GM21390 (cell line): ENCODE data around the gene CCDC117.
"Not testable (repeated sequence)": the region's sequence is repeated elsewhere in the genome, so short reads cannot be mapped to it uniquely, and the experiment has no call there.

Experiments
- ATAC-seq: cut with Tn5 transposase; IDR thresholded peaks from one replicate; pipeline ENCODE4 v1.9.1; 2021; ENCODE audit not compliant: unreplicated experiment

Gene CCDC117

DNA sequence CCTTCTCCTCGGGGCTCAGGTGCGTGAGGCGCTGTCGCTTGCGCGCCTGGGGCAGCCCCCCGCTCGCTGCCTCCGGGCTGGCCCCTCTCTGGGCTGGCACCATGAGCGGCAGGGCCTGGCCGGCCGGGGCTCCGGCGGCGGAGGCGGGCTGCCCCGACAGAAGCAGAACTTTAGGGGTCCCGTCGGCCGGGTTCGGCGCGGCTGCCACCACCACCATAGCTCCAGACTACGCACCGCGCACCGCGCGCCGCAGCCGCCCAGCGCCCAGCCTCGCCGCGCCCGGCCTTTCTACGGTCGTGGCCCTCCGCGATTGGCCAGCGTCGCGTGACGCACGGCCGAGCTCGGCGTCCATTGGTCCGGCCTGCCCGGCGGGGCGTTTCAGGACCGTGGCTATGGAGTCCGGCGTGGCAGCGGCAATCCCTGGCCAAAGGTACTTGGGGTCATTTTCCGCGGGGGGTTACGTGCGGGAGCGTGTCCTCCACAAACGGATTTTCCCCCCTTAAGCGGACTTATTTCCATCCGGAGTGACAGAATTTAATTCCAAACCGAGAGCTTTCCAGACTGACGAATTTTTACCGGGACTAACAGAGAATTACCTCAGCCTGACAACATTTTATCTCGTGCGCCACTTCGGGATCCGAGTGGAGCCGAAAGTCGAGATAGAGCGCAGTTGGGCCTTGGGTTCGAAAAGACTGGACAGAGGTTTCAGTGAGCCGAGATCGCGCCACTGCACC lies 28.0 kb downstream of the CCDC117 start, which contains the start of gene XBP1:
XBP1 (minus strand) TSS at position 262 of the 734 bp plus-strand sequence.
- ATAC-seq = peak; percentile 74

DNA sequence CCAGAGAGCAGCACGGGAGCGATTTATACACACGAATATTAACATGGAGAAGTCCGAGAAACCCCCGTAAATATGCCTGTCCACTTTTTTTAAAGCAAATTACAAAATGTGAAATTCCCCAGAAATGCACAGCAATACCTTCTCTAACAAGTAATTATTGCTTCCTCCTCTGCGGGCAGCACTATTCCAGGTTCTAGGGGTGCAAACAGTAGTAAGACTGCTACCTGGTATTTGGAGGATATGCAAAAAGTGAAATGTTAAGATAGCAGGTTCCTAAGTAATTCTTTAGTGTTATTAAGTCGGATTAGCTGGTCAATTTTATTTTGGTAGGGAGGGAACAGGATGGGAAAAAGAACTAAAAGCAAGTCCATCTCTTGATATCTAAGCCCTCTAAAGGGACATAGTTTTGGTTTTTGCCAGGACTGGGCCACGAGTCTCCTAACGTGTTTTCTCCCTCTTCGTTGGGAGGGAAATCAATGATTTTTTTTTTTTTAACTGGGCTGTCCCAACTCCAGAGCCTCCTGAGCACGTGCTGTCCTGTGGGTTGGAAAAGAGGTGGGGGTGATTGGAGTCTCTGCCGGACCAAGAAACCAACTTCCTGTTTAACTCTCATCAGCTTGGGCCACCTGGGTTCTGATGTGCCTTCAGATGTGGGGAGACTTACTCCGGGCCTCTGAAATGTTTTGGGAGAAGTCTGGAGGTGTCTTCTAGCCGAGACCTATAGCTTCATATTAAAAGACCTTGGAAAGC lies 29.5 kb downstream of the CCDC117 start:
- ATAC-seq = no peak

DNA sequence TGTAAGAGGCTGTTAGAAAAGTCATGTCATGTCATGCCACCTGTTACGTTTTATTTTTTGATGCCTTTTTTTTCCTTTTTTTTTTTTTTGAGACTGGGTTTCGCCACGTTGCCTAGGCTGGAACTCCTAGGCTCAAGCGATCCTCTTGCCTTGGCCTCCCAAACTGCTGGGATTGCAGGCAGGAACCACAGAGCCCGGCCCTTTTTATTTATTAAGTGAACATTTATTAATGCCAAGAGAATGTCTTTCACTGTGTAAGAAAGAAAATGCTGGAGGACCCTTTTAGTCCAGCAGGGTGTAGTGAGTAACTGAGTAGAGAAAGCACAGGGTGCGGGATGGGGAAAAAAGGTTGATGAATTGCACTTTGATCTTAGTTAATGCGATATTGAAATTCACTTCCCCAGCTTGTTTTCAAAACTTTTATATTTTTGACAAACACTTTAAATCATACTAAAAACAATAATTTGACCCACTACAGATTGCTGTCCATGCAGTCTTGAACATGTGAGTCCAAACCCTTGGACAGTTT lies 30.2 kb downstream of the CCDC117 start:
- ATAC-seq = no peak

DNA sequence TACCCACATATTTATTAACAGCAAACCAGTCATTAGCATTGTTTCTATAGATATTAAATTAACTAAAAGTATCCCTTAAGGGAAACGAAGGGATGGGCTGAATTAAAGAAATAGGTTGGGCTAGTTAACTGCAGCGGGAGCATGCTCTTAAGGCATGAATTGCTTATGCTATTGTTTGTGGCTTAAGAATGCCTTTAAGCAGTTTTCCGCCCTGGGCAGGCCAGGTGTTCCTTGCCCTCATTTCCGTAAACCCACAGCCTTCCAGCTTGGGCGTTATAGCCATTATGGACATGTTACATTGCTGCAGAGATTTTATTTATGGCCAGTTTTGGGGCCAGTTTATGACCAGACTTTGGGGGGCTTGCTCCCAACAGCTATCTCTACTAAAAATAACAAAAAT lies 32.9 kb downstream of the CCDC117 start:
- not testable (repeated sequence) for ATAC-seq

DNA sequence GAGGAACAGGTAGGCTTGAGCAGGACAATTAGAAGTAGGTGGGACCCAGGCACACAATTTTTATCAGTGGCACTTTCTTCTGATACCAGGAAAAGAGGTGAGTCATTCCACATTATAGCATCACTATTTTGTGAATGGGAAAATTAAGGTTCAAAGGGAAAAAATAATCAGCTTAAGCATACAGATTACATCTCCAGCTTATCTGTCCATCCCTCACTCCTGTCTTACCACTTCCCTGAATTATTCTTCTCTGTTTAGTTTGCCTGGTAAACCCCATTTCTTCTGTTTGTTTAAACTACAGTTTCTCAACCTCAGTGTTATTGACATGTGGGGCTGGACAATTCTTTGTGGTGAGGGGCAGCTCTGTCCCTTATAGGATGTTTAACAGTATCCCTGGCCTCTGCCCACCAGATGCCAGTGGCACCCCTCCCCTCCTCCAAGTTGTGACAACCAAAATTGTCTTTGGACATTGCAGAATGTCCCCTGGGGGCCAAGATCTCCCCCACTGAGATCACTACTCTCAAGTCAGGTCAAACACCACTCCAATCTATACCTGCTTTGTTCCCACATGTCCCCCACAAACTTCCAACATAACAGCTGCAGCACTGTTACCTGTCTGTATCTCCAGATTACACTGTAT lies 36.3 kb downstream of the CCDC117 start:
- no peak for ATAC-seq

DNA sequence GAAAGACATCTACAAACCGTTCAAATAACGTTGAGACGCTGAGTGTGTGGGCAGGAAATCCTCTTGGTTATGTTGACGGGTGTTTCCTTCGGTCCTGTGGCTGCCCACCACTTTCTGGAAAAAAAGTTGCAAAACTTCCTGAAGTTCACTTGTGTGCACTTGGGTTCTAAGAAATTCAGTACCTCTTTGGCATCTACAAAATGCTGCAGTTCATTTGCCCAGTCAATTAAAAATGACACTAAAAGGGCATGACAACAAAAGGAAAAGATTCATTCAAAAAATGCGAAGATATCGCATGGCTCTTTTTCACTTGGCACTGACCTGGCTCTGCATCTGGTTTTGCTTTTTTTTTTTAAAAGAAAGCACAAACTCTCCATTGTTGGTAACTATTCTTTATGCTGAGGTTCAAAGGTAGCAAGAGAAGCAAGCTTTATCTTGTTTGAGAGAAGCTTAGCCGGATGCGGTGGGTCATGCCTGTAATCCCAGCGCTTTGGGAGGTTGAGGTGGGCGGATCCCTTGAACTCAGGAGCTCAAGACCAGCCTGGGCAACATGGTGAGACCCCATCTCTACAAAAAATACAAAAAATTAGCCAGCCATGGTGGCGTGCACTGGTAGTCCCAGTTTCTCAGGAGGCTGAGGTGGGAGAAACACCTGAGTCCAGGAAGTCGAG lies 38.5 kb downstream of the CCDC117 start:
- ATAC-seq = no peak

DNA sequence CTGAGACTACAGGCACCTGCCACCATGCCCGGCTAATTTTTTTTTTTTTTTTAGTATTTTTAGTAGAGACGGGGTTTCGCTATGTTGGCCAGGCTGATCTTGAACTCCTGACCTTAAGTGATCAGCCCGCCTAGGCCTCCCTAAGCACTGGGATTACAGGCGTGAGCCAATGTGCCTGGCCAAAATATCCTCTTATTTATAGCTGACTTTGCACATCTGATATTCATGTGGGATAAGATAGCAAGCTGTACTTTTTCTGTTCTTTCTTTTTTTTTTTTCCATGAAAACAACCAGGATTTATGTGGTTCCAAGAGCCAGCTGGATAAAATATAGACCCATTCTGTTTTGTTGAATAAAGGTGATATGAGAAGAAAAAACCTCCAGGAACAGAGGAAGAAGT lies 40.0 kb downstream of the CCDC117 start:
- ATAC-seq = no peak

DNA sequence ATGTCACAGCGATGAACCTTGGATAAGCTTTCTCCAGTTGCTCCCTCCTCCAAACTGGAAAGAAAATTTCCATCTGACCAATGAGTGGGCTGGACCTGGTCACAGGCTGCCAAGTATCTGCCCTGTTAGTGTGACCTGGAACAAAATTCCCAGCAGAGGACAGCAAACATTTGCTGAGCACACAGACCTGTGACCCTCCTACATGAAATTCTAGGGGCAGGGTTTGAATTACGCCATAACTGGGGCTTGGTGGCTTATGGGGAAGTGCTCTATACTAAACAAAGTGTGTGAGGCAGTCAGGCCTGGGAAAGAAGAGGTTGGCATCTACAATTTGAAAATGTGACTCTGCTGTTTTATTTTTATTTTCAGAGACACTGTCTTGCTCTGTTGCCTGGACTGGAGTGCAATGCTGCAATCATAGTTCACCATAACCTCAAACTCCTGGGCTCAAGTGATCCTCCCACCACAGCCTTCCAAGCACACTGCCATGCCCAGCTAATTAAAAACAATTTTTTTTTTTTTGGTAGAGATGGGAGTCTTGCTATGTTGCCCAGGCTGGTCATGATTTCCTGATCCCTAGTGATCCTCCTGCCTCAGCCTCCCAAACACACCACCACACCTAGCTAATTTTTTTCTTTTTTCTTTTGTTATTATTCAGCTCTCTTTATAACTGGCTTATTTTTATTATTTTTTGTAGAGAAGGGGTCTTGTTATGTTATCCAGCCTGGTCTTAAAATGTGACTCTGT lies 41.5 kb downstream of the CCDC117 start:
- ATAC-seq = no peak

DNA sequence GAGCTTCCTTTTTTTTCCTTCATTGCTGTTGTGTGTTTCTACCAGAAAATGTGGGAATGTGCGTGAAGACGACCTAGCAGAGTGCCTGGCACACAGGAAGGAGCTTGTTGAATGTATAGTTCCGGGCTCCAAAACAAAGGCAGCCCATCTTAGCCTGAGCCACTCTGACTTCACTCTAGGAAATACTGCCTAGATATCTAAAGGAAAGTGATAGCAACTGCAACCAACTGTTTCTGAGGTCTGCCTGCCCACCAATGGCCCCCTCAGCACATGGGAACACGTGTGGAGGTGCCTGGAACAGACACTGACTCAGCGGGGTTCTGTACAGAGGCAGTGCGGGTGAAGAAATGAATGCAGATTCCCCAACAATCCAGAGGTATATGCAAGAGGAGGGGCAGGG lies 42.6 kb downstream of the CCDC117 start:
- no peak for ATAC-seq

DNA sequence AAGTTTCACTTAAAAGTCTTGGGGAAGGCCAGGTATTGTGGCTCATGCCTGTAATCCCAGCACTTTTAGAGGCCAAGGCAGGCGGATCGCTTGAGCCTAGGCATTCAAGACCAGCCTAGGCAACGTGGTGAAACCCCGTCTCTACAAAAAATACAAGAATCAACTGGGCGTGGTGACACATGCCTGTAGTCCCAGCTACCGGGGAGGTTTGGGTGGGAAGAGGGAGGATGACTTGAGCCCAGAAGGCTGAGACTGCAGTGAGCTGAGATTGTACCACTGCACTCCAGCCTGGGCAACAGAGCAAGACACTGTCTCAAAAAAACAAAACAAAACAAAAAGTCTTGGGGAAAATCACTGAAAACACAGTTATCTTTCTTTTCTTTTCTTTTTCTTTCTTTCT lies 43.2 kb downstream of the CCDC117 start:
- no peak for ATAC-seq

DNA sequence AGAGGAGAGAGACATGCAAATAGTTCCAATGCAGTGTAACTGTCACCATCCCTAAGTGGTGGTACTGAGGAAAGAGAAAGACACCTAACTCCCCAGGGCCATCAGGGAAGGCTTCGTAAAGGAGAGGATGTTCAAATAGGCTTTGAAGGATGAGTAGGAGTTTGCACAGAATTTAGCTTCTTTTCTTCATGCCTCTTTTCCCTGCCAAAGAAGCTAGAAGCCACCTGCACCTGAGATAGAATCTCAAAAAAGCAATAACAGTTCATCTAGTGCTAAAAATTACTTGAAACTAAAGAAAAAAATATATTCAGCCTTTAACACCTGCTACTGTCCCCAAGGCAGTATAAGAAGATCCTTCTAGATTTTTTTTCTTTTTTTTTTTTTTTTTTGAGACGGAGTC lies 44.6 kb downstream of the CCDC117 start:
- ATAC-seq = no peak

DNA sequence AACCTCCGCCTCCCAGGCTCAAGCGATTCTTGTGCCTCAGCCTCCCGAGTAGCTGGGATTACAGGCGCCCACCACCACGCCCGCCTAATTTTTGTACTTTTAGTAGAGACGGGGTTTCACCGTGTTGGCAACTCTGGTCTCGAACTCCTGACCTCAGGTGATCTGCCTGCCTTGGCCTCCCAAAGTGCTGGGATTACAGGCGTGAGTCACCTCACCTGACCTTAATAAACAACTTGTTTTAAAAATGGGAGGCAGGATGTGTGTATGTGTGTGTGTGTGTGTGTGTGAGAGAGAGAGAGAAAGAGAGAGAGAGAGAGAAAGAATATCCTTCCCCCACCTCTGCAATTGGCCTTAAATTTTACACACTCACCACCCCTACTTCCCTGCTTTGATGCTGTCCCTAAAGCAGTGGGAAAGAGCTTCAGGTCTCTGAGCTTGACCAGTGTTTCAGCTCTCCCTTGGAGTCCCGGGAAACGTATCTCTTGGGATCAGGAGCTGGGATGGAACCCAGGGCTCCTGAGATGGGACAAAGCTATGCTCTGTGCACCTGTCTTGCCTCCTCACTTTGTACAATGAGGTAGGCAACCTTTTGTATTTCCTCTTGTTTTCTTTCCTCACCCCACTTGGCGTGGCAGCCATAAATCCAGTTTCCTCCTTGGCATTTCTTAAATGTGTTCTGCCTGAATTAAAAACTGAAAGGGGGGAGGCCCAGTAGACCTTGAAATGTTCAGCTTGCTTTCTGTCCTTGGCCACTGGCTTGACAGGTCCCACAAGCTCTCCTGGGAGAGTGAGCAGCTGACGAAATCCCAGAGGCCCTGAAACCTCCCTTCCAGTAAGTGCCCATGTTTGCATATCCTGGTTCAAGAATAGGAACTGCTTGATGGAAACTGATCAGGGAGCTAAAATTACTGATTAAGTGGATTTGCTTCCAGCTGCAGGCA lies 45.7 kb downstream of the CCDC117 start:
- ATAC-seq = no peak

DNA sequence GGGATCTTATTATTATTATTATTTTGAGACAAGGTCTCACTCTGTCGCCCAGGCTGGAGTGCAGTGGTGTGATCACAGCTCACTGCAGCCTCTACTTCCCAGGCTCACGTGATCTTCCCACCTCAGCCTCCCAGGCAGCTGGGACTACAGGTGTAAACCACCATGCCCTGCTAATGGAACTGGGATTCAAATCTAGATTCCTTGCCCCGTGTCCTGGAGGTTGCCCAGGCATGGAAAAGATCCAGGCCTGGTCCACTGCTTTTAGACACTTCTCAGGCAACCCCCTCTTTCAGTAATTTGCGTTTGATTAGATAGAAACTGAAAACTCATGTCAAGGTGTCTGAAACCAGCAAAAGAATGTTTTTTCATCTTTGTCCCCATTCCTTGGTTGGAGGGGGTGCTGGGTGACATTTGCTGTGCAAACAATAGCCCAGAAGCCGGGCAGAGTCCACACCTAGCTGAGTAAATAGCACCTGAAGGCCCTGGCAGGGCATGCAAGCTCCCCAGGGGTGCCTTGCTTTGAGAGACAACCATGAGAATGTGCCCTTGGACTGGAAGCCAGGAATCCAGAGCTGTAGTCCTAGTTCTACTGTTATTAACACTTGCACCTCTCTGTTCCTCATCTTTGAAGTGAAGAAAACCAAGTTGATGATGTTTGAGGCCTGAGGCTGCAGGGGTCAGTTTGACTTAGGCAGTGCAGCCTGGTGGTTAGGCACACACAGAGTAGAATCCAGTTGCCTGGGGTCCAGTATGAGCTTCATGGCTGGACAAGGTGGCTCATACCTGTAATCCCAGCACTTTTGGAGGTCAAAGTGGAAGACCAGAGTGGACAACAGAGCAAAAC lies 47.0 kb downstream of the CCDC117 start:
- ATAC-seq = peak; percentile 57

DNA sequence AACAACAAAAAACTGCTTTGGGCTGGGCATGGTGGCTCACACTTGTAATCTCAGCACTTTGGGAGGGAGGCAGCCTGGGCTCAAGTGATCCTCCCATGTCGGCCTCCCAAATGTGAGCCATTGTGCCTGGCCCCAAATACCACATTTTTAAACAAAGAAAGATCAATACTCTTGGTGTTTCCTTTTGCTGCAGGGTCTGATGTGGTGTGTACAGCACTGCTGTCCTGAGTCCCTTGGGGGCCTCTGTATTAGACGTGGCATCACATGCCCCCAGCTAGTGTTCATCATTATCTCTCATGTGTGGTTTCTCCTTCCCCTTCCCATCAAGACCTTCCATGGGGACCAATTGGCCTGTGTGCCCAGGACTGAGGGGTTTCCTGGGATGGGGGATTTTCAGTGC lies 48.4 kb downstream of the CCDC117 start:
- ATAC-seq = no peak

DNA sequence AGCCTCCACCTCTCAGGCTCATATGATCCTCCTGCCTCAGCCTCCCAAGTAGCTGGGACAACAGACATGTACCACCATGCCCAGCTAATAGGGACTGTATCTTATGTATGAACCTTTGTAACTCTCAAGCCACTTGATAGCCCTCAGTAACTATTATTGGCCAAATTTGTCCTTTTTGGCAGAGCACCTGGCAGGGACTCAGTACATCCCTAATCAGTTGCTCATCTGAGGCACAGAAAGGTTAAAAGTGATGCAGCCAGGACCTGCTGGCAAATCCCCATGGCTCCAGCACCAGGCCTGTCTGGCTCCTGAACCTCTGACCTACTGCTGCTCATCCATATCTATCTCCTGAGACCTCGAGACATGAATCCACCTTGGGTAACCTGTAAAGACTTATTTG lies 49.0 kb downstream of the CCDC117 start:
- no peak for ATAC-seq

DNA sequence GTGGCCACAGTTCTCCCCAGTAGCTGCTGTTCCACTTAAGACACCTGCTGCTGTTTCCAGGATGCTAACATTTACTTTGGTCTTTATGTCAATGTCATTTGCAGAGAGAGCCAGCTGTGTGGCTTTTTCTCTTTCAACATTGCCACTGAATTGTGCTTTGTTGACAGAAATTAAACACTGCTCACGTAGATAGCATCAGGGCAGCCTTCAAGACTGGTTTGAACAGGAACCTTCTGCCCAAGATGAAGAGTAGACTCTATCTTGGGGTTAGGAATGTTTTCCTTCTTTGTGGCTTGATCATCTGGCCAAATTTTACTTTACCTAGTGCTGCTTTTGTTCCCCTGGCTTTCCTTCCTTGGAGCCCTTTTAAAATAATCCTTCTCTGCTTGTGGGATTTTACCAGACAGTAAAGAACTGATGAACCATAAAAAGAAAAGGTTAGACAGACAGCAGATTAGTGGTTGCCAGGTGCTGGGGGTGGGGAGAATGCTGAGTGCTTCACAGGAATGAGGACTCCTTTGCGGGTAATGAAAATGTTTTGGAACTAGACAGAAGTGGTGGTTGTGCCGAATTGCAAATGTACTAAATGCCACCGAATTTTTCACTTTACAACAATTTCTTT lies 50.5 kb downstream of the CCDC117 start:
- ATAC-seq = no peak

DNA sequence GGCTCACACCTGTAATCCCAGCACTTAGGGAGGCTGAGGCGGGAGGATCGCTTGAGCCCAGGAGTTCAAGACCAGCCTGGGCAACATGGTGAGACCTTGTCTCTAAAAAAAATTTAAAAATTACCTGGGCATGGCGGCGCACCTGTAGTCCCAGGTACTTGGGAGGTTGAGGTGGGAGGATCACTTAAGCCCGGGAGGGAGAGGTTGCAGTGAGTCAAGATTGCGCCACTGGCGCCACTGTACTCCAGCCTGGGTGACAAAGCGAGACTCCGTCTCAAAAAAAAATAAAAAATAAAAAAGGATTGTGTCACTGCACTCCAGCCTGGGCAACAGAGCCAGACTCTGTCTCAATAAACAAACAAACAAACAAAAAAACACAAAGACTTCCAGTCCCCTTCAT lies 52.0 kb downstream of the CCDC117 start:
- ATAC-seq = not testable (repeated sequence)

DNA sequence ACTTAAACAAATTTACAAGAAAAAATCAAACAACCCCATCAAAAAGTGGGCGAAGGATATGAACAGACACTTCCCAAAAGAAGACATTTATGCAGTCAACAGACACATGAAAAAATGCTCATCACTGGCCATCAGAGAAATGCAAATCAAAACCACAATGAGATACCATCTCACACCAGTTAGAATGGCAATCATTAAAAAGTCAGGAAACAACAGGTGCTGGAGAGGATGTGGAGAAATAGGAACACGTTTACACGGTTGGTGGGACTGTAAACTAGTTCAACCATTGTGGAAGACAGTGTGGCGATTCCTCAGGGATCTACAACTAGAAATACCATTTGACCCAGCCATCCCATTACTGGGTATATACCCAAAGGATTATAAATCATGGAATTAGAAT lies 53.9 kb downstream of the CCDC117 start:
- not testable (repeated sequence) for ATAC-seq
